Sigmoid colon (tissue), 4 donors: Measurements from ENCODE around the gene N4BP2.

Source experiments
- CTCF ChIP-seq, 4 experiments: fragments of 450-650 bp in 3 of 4; fragments of 200-600 bp in 1 of 4; IDR thresholded peaks; one replicate each; pipeline ENCODE4 v1.5.1; 2016 to 2019; ENCODE audit warnings: antibody characterized with exemption in 4 of 4, mild to moderate bottlenecking in 3 of 4, moderate library complexity in 2 of 4
- EP300 ChIP-seq, 4 donors: sonication (generic); formaldehyde crosslinking; IDR thresholded peaks; one replicate each; pipeline ENCODE4 v1.6.1; 2017; ENCODE audit warnings: antibody characterized with exemption in 4 of 4
- POLR2A ChIP-seq, 2 donors: fragments of 450-650 bp; IDR thresholded peaks; one replicate each; pipeline ENCODE4 v1.6.1; 2016; ENCODE audit warnings: antibody characterized with exemption in 2 of 2, mild to moderate bottlenecking in 2 of 2, moderate library complexity in 2 of 2

DNA sequence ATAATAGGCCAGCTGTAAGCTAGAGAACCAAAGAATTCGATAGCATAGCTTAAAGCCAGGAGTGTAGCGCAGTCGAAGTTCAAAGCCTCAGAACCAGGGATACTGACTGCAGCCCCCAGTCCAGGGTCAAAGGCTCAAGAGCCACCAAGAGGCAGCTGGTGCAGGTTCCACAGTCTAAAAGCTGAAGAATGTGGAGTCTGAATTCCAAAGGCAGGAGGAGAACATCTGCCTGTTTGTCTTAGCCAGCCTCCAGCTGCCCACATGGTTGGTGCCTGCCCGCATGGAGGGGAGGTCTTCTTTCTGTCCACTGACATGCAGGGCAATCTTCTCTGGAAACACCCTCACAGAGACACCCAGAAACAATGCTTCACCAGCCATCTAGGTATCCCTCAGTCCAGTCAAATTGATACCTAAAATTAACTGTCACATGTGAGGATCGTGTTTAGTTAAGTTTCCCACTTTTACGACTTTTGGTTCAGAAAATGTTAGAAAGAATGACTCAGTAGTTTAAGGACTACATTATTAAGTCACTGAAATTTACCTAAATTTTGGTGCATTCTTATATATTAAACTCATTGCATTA lies 87.4 kb downstream of the N4BP2 start:
- TF ChIP-seq POLR2A (IDR thresholded peaks at IDR 0.05) = no peak
- TF ChIP-seq CTCF (IDR thresholded peaks at IDR 0.05) = no peak
- TF ChIP-seq EP300 (IDR thresholded peaks at IDR 0.05) = no peak
